K562 (cell line): Measurements from ENCODE around the gene PPP1R13B. TPM values are rescaled to one million over a fixed set of nuclear protein-coding genes. Genes with fewer than 3 reads are reported as not detected.

Experiments
- ATAC-seq: fragments of 200-7000 bp; cut with Tn5 transposase; 3 replicates; pipeline ENCODE4 v1.9.1; 2020; ENCODE audit warnings: moderate library complexity
- BruUV-seq: library from RNA; stranded (reverse); fragments of 400-500 nt; replicated peaks from 2 replicates; lab custom pipeline; 2021; lab: Mats Ljungman, UMichigan
- CTCF ChIA-PET: fragments of 300-600 bp; formaldehyde crosslinking; extraction: SDS; loops from one replicate; lab custom pipeline; 2021; ENCODE audit warnings: low intra/inter-chr PET ratio; lab: Yijun Ruan, JAX
- POLR2A ChIA-PET: fragments of 300-600, 350-650 bp; sonication (Branson Sonifier 250); formaldehyde crosslinking; extraction: SDS; loops from one replicate; lab custom pipeline; 2021; ENCODE audit warnings: antibody characterized with exemption, inconsistent platforms; lab: Yijun Ruan, JAX
- DNase-seq, 4 experiments: peaks; one replicate each; pipeline versions ENCODE4 v3.0.0 to v3.0.0-alpha.2; 2011 to 2018; ENCODE audit warnings: low spot score in 3 of 4, mixed read lengths in 3 of 4; ENCODE audit errors: extremely low read depth in 1 of 4
- FAIRE-seq: peaks from 2 replicates; lab custom pipeline; 2011; peaks lifted over from hg19 to GRCh38; lab: Jason Lieb, UNC
- H2AFZ ChIP-seq: 2 replicates; pipeline ENCODE4 v1.6.0; 2011; ENCODE audit warnings: low read depth, low read length, control low read depth, inconsistent platforms
- H3K27ac ChIP-seq: fragments of 200-600 bp; 3 replicates; pipeline ENCODE4 v1.8.0; 2011; ENCODE audit warnings: low read depth, mild to moderate bottlenecking, control low read depth, inconsistent platforms, low read length, moderate library complexity, mixed read lengths; ENCODE audit errors: extremely low read depth
- H3K27me3 ChIP-seq, 2 experiments: fragments of 300-600 bp in 1 of 2; 2 replicates in 1 of 2; 3 replicates in 1 of 2; pipeline versions ENCODE4 v1.6.0 to v1.8.0; 2011; ENCODE audit warnings: inconsistent platforms in 2 of 2, low read length in 2 of 2, mild to moderate bottlenecking in 1 of 2, mixed read lengths in 1 of 2, moderate library complexity in 1 of 2; ENCODE audit not compliant: control insufficient read depth in 2 of 2, insufficient read depth in 2 of 2
- H3K36me3 ChIP-seq: fragments of 300-600 bp; 3 replicates; pipeline ENCODE4 v1.8.0; 2011; ENCODE audit warnings: mild to moderate bottlenecking, low read length, inconsistent platforms; ENCODE audit not compliant: control insufficient read depth, insufficient read depth
- H3K4me1 ChIP-seq, 2 experiments: fragments of 200-600 bp in 1 of 2; replicated peaks in 1 of 2; 2 replicates in 1 of 2; 3 replicates in 1 of 2; pipeline versions ENCODE4 v1.5.1 to v1.8.0; 2011; ENCODE audit warnings: inconsistent platforms in 2 of 2, low read length in 2 of 2, mild to moderate bottlenecking in 1 of 2, mixed read lengths in 1 of 2, moderate library complexity in 1 of 2; ENCODE audit not compliant: control insufficient read depth in 2 of 2, insufficient read depth in 2 of 2
- H3K4me2 ChIP-seq: 2 replicates; pipeline ENCODE4 v1.6.1; 2011; ENCODE audit warnings: low read length, control low read depth, inconsistent platforms, mixed read lengths; ENCODE audit not compliant: insufficient read depth
- H3K4me3 ChIP-seq: fragments of 200-600 bp; sonication (generic), shearing (Covaris generic); 2 replicates; pipeline ENCODE4 v1.5.1; 2016; ENCODE audit warnings: control low read depth, inconsistent platforms
- H3K79me2 ChIP-seq: fragments of 200-600 bp; 3 replicates; pipeline ENCODE4 v1.8.0; 2011; ENCODE audit warnings: low read length, inconsistent platforms; ENCODE audit not compliant: control insufficient read depth, insufficient read depth
- H3K9ac ChIP-seq, 2 experiments: 2 replicates each; pipeline versions ENCODE4 v1.6.0 to v1.6.1; 2011; ENCODE audit warnings: low read depth in 2 of 2, low read length in 2 of 2, control low read depth in 1 of 2, inconsistent platforms in 1 of 2, mild to moderate bottlenecking in 1 of 2, mixed read lengths in 1 of 2; ENCODE audit not compliant: insufficient read depth in 1 of 2
- H3K9me1 ChIP-seq: one replicate; pipeline ENCODE4 v1.6.0; 2011; ENCODE audit warnings: inconsistent platforms, mild to moderate bottlenecking, low read length, moderate library complexity; ENCODE audit not compliant: control insufficient read depth, insufficient read depth
- H3K9me3 ChIP-seq: replicated peaks from 2 replicates; pipeline ENCODE4 v1.5.1; 2011; ENCODE audit warnings: low read depth, low read length, inconsistent platforms; ENCODE audit not compliant: control insufficient read depth, insufficient read depth
- H4K20me1 ChIP-seq: replicated peaks from 2 replicates; pipeline ENCODE4 v1.6.1; 2011; ENCODE audit warnings: low read length, inconsistent platforms, mixed read lengths; ENCODE audit not compliant: control insufficient read depth, insufficient read depth
- ATF3 ChIP-seq, 2 experiments: fragments of 450-650 bp in 1 of 2; sonication (generic) in 1 of 2; formaldehyde crosslinking in 1 of 2; IDR thresholded peaks in 1 of 2; conservative IDR thresholded peaks in 1 of 2; 2 replicates each; pipeline versions ENCODE4 v1.6.1 to v1.8.1; 2016 to 2023; ENCODE audit warnings: mild to moderate bottlenecking in 2 of 2, moderate library complexity in 2 of 2, inconsistent platforms in 1 of 2, missing genetic modification reagents in 1 of 2
- CBX5 ChIP-seq: IDR thresholded peaks from 2 replicates; pipeline ENCODE4 v1.6.1; 2014; ENCODE audit warnings: low read depth, borderline replicate concordance
- NFYB ChIP-seq: IDR thresholded peaks from 2 replicates; pipeline ENCODE4 v1.6.1; 2011; ENCODE audit warnings: mild to moderate bottlenecking, moderate library complexity; ENCODE audit not compliant: insufficient read length; ENCODE audit errors: extremely low read depth
- WGBS: fragments of 100-300 bp; shearing (Covaris generic); methylation state at CpG from one replicate; pipeline ENCODE4 v1.1.6; 2016; ENCODE audit warnings: low coverage, mixed read lengths; ENCODE audit not compliant: insufficient coverage; ENCODE audit errors: missing lambda C conversion rate; 5-methylcytosine and 5-hydroxymethylcytosine counted together
- in situ Hi-C: fragments of 300-500 bp; cut with MboI; formaldehyde crosslinking; loops from 4 replicates; pipeline ENCODE4 v1.15.0; 2018; ENCODE audit warnings: inconsistent platforms, mixed read lengths
- intact Hi-C: fragments of 100-400 bp; cut with micrococcal nuclease; formaldehyde crosslinking; loops from 2 replicates; pipeline ENCODE4 v1.14.2; 2022
- polyA plus RNA-seq, 8 experiments: library from polyadenylated mRNA; depleted of rRNA in 4 of 8; stranded (reverse) in 5 of 8; unstranded in 3 of 8; fragments of >200 nt; fragmentation: Nextera tagmentation in 2 of 8; fragmentation: Illumina TruSeq in 1 of 8; extraction: Ambion mirVana in 2 of 8; extraction: Trizol in 1 of 8; gene quantifications; 2 replicates each; pipeline versions ENCODE4 v1.2.1 to v1.2.3, GENCODE V29; 2011 to 2014; ENCODE audit warnings: inconsistent platforms in 1 of 8, missing spikeins in 1 of 8
- total RNA-seq, 7 experiments: library from RNA; depleted of rRNA in 6 of 7; stranded (reverse); fragments of >200 nt in 6 of 7; fragmentation: Illumina TruSeq in 2 of 7; extraction: Trizol in 2 of 7; gene quantifications; 2 replicates each; pipeline versions ENCODE4 v1.2.1 to v1.2.3, GENCODE V29; 2011 to 2021; ENCODE audit warnings: low replicate concordance in 1 of 7
- TF ChIP-seq, protein P1 (sequence below): fragments of 450-650 bp; formaldehyde crosslinking; IDR thresholded peaks from 2 replicates; pipeline ENCODE4 v1.4.0; 2020; ENCODE audit warnings: mild to moderate bottlenecking
- TF ChIP-seq, protein P2 (sequence below): sonication (generic); formaldehyde crosslinking; IDR thresholded peaks from 2 replicates; pipeline ENCODE4 v1.8.0; 2022; ENCODE audit warnings: missing genetic modification reagents, mild to moderate bottlenecking, moderate library complexity, borderline replicate concordance

The PPP1R13B gene
- total and polyA plus RNA-seq, 9 of the 15 experiments (the other 6 are each of a cell fraction or from before 2014, with no cell fraction given) = 0.03 to 1.7 (median 0.15) TPM

- Histone ChIP-seq H3K27me3 (peaks cover 13 to 39% of the 10 kb centered on the region in 2 experiments; a peak in 3 of 5 replicates), H4K20me1 (no peaks in the 10 kb centered on the region), H3K36me3 (no peaks in the 10 kb centered on the region), H3K4me1 (peaks cover 4 to 19% of the 10 kb centered on the region in 2 experiments; a peak in 3 of 5 replicates), H3K4me3 (no peak overlapping the region), H3K9ac (0 out of 4 replicates have a peak overlapping the region, but pooled peaks of 1 of the 2 experiments have one; percentile 20), H3K79me2 (no peaks in the 10 kb centered on the region), H3K9me1 (no peaks in the 10 kb centered on the region), H3K4me2 (no peak overlapping the region), H3K27ac (no peak overlapping the region), H2AFZ (no peak overlapping the region), H3K9me3 (no peaks in the 10 kb centered on the region)
- 10% methylated on average over 17 of the region's 26 CpGs for WGBS
- POLR2A ChIA-PET = no interaction called here
- DNase-seq (no peak), FAIRE-seq (no peak), ATAC-seq (no peak)
- CTCF ChIA-PET = no interaction called here
- TF ChIP-seq CBX5 = no peak
- no peak for TF ChIP-seq ATF3 (IDR thresholded peaks at IDR 0.05)
- TF ChIP-seq ATF3 (CRISPR knock-in tag; conservative IDR thresholded peaks at IDR 0.05) = no peak
- TF ChIP-seq, protein P1, sequence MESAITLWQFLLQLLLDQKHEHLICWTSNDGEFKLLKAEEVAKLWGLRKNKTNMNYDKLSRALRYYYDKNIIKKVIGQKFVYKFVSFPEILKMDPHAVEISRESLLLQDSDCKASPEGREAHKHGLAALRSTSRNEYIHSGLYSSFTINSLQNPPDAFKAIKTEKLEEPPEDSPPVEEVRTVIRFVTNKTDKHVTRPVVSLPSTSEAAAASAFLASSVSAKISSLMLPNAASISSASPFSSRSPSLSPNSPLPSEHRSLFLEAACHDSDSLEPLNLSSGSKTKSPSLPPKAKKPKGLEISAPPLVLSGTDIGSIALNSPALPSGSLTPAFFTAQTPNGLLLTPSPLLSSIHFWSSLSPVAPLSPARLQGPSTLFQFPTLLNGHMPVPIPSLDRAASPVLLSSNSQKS = no peak
- TF ChIP-seq, protein P2, sequence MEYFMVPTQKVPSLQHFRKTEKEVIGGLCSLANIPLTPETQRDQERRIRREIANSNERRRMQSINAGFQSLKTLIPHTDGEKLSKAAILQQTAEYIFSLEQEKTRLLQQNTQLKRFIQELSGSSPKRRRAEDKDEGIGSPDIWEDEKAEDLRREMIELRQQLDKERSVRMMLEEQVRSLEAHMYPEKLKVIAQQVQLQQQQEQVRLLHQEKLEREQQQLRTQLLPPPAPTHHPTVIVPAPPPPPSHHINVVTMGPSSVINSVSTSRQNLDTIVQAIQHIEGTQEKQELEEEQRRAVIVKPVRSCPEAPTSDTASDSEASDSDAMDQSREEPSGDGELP (CRISPR knock-in tag) = no peak
- TF ChIP-seq NFYB = no peak
- BruUV-seq = no TSS peak
- intact Hi-C loops = no loop called here
- in situ Hi-C loops = no loop called here
These were observed 46.8 kb upstream of the PPP1R13B start for GRCh38 chr14:103894034-103894722.
